Activated CD4-positive, alpha-beta T cell treated with anti-CD3 and anti-CD28 coated beads for 1 hour (primary cell): ENCODE data around the gene SRGAP1.
"Not testable (repeated sequence)": the region's sequence is repeated elsewhere in the genome, so short reads cannot be mapped to it uniquely, and the experiment has no call there.

Experiments used
- DNase-seq: peaks from one replicate; pipeline ENCODE4 v3.0.0-alpha.2; 2020

SRGAP1 gene

DNA sequence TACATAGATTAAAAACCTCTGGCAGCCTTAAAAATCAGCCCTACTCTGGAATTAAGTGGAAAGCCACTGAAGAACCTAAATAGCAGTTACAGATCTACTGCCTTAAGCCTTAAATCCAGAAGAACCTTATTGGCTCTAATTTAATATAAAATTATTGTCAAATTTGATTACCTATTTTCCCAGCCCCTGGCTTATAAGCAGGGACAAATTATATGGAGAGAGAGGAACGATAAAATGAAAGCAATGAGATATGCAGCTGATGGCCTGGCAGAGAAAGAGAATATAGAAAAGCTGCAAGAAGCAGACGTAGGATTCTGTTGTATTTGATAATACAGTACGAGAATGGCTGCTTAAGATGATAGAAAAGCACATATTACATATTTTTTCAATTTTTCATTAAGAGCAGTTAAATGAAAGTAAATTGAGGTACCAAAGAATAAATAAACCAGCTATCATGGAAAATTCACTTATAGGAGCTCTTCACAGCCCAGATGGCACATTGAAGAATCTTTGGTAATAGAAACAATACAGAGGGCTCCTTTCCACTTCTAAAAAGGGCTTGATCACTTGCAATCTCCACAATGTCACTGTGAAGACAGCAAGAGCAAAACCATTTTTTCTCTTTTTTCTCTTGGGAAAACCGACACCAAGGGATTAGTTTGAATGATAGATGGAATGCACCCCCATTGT lies 248.2 kb downstream of the SRGAP1 start:
- no peak for DNase-seq

DNA sequence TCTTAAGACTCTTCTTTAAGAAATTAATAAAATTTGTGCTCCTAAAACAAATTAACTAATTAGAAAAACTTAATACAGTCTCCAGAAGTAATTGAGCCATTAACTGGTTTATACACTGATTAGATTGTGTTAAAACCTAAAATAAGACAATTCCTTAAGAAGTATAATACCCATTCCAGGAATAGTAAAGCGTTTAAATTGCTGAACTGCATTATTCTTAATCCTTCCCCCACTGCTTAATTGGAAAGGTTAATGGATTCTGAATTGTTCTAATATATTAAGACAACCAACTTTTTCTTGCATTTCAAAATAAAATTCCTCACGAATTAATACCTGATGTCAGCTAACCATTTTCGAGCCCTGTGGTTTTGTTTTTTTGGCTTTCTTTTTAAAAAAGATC lies 249.2 kb downstream of the SRGAP1 start:
- DNase-seq = no peak

DNA sequence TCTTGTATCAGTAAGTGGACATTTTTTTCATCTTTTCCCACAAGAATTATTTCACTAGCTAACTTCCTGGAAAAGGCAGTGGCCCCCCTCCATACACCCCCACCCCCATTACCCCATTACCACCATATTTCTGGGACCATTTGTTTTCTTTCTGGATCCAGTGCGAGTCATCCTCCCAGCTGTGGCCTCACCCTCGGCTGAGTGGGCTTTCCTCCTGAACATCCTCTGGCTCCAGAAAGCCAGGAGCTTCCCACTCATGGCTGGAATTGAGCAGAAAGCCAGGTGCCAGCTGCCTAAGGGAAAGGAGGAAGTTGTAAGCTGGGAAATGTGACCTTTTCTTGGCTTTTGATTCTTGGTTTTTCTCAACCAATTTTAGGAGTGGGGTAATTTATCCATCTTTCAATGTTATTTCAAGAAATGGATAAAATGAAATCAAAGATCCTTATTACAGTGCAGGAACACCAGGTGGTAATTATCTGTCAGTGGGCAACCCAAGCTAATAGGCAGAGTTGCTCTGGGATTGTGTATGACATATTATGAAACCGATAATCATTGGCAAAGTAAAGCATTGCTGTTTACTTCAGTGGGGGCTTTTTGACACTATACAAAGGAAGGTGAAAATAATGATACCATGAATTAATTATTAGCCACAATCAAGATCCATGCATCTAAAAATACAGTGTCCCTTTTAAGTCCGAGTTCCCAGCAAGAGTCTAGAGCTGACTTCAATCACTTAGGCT lies 253.0 kb downstream of the SRGAP1 start:
- DNase-seq = no peak

DNA sequence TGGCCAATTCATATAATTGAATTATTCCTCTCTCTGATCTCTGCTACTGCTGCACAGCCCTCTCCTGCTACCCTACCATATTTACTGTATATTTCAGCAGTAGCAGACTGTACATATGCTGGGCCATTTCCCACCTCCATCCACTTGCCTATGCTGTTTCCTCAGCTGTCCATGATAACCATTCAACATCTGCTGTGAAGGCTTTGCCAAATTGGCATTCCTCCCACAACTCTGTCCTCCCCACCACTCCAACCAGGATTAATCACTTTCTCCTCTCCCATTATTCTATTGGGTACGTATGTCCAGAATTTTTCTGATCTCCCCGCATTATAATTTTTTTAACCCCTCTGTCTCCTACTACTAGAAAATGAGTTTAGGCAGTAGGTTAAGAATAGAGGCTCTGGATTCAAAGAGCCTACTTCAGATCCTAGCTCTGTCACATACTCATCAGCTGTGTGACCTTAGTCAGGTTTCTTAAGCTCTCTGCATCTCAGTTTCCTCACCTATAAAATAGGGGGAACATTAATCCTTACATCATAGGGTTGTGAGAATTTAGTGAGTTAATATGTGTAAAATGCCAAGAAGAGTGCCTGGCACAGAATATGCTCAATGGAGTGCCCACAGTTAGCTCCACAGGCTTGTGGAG lies 254.3 kb downstream of the SRGAP1 start:
- no peak for DNase-seq

DNA sequence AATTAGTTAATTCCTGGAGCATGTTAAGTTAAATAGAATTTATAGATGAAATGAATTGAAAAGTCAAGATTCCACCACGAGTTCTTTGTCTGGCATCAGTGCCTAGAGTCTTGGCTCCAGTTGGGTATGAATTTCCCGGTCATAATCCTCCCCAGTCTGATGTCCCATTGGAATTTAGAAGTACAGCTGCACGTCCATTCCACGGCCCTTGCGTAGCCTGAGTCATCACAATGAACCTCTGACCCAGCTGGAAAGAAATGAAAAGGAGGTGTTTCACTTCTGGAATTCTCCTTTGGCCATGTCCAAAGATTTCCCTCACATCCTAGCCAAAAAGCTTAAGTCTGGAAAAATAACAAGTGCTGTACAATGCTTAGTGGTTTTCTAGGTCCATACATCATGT lies 254.9 kb downstream of the SRGAP1 start:
- no peak for DNase-seq

DNA sequence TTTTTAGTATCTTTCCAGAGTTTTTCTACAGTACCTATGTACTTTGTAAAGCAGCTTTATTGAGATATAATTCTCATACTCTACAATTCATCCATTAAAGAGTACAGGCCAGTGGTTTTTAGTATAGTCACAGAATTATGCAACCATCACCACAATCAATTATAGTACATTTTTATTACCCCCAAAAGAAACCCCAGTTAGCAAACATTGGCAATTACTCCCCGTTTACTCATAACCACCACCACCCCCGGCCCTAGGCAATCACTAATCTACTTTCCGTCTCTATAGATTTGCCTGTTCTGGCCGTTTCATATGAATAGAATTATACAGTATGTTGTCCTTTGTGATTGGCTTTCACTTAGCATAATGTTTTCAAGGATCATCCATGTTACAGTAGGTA lies 257.8 kb downstream of the SRGAP1 start:
- no peak for DNase-seq

DNA sequence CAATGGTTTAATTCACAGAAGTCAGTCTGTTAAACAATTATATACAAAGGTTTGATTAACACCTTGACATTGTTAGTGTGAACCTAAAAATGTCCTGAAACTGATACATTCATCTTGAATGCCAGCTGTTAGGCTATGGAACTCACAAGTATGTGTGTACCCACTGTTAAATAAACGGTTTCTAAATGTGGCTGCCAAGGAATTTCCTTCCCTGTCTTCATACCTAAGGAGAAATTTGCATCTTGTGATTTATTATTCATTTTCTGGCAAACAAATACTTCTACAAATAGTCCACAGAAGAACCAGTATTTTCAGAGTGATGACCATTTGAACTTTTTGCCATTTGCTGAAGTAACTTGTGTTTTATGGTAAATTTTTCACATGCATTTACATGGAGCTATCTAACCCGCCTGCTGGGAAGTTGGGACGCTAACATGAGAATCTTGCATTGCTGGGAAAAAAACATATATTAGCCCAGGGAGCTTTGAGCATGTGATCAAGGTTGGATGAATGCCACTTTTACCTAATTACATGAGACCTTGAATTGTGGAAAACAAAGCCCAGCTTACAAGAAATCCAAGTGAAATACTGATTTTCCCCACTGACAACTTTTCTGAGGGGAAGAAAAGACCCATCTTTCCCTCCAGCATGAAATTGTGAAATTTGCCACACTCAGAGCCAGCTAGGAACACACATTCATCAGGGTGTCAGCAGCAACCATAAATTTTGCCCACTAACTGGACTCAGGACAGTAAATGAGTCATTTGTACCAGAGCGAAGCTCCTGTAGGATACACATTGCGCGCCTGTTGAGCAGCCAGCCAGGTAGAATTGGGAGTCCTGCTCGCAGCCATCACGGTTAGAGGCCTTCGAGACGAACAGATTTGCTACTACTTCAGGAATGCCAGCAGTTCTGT lies 259.6 kb downstream of the SRGAP1 start:
- DNase-seq = no peak

DNA sequence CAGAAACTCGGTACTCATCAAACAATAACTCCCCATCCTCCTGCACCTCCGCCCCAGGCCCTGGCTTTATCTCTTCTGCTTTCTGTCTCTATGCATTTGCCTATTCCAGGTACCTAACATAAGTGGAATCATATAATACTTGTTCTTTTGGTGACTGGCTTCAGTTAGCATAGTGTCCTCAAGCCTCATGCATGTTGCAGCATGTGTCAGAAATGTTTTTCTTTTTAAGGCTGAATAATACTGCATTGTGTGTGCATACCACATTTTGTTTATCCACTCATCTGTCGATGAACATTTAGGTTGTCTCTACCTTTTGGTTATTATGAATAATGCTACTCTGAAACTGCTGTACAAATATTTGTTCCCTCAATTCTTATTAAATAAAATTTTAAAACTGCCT lies 260.5 kb downstream of the SRGAP1 start:
- DNase-seq = no peak

DNA sequence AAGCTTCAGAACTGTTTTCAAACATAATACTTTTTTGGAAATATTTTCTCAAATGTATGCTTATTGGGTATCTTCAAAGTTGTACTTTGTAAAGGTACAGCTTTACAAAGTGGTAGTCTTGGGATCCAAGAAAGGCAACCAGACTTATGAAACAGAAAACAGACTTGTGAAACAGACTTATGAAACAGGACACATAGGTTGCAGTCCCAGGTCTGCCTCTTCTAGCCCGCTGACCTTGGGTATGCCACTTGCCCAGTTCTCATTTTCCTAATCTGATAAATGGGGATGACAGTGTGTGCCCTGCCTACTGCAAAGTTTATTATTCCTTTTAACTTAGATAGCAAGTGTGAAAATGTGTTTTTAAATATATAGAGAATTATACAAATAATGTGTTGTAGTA lies 263.3 kb downstream of the SRGAP1 start:
- no peak for DNase-seq

DNA sequence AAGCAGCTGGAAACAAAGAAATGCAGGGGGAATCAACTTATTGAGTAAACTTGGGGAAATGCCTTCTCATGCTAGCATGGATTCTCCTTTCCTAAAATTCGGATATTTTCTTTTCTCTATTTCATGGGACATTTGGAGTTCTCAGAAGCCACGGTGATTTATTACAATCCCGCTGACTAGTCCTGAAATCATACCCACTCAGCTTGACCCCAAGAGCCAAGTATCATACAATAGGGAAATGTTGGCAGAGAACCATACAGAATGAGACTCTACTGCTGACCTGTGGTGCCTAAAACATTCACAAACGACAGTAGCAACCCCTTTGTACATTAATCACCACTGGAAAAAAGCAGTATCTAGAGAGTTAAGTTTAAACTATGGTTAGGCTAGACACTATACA lies 265.2 kb downstream of the SRGAP1 start:
- DNase-seq = no peak

DNA sequence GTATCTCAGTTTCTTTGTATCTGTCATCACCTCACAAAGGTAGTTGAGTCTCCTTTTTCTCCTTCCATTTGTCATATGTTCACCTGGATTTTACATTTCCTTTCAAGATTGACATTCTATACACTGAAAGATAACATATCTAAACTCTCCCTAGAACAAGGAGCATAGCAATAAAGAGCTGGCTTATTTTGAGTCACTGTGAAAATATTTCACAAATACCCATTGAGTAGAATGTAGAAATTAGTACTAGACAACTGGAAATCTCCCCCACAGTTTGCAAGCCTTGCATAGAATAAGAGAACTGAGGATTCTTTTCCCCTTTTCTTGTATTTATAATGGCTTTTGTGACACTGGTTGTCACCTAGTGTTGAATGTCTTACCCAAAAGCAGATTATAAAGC lies 266.4 kb downstream of the SRGAP1 start:
- DNase-seq = no peak

DNA sequence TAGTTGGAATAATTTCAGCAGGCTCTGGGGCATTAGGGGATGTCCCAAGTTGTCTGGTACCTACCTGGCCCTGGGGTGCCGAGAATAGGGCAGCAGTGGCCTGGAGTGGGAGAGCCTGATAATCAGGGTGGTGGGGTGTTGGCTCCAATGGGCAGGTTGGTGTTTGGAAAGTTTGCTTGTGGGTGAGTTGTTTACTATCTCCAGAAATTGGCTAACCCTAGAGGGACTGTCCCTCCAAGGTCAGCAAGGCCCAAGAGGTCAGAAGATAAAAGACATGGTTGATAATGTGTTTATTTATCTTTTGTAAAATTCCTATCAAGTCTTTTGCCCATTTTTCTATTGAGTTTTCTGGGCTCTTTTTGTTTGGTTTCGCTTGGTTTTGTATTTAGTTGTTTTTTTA lies 272.5 kb downstream of the SRGAP1 start:
- DNase-seq = no peak

DNA sequence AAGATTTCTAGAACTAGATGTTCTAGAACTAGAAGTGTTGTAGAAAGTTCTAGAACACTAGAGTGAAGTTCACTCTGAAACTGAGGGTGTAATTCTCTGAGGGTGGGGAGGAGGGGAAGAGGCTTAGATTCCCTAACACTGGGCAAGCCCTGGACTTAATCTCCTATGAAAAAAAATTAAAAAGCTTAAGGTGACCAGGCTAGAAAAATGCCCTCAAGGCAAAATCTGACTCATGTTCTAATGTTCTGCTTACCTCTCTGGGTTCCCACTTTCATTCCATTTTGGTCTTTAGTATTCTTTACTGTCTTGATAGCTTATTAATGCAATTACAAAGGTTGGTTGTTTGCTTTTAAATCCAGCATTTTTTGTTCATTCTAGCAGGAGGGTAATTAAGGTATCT lies 276.1 kb downstream of the SRGAP1 start:
- DNase-seq = no peak

DNA sequence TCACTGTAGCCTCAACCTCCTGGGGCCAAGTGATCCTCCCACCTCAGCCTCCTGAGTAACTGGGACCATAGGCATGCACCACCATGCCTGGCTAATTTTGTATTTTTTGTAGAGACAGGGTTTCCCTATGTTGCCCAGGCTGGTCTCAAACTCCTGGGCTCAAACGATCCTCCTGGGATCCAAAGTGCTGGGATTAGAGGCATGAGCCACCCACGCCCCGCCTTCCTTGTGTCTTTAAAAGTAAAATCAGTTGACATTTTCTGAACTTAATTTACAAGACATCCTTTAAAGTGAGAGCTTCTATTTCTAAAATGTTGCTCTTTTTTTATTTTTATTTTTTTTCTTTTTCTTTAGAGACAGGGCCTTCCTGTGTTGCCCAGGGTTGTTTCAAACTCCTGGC lies 276.6 kb downstream of the SRGAP1 start:
- not testable (repeated sequence) for DNase-seq

DNA sequence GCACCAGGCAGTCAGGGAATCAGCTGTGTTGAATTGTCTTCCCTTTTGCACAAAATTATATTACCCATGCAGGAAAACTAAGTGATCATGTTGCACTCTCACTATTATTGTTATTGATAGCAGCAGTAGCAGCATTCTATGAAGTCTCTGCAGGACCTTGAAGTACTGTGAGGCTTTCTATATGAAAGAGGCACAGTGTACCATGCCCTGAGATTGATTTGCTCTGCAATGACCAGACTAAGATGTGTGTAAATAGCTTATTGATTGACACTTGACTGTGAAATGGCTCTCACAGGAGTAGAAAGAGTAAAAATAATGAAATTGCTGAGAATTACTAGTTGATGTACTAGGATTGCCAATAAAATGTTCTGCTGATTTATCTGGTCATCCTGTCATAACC lies 277.7 kb downstream of the SRGAP1 start:
- DNase-seq = no peak

DNA sequence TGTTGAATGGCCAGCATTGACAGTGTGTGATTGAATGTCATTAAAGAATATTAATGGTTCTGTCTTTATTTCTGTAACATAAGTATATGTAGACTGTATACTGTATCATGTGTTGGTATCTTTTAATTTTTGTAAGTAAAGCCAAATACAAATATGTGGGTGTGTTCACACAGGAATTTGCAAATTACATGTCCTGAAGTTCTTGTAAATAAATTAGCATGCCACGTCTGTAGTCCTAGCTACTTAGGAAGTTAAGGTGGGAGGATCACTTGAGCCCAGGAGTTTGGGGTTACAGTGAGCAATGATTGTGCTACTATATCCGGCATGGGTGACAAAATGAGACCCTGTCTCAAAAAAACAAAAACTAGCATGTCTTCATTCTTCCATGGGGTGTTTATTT lies 278.5 kb downstream of the SRGAP1 start:
- no peak for DNase-seq

DNA sequence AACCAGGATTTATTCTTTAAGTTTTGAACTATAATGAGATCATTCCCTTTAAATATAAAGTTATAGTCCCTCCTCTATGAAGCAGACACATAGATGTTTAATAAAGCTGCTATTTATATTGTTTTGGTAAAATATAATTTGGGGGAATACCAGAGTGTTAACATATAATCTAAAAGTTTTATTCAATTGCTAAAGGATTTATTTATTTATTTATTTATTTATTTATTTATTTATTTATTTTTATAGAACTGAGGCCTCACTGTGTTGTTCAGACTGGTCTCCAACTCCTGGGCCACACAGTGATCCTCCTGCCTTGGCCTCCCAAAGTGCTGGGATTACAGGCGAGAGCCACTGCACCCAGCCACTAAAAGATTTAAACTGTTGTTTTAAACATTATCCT lies 278.9 kb downstream of the SRGAP1 start:
- DNase-seq = no peak

DNA sequence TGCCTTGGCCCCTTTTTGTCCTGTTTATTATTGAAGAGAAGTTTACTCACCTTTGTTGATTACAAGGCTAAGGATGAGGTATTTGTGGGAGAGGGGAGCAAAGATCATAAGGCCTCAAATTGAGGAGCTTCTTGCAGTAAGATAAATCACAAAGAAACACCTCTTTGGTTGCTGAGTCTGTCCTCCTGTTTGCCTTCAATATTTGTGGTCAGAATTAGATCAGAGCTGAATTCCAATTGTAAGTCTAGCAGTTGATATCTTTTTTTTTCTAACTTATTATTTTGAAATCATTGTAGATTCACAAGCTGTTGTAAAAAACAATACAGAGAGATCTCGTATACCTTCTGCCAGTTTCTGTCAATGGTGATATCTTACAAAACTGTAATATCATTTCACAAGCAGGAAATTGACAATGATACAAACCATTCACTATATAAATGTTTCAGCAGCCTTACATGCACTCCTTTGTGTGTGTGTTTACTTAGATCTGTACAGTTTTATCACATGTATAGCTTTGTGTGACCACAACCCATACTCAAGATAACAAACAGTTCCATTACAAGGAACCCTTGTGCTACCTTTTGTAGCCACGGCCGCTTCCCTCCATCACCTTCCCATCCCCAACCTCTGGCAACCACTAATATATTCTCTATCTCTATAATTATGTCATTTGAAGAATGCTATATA lies 280.2 kb downstream of the SRGAP1 start:
- DNase-seq = no peak

DNA sequence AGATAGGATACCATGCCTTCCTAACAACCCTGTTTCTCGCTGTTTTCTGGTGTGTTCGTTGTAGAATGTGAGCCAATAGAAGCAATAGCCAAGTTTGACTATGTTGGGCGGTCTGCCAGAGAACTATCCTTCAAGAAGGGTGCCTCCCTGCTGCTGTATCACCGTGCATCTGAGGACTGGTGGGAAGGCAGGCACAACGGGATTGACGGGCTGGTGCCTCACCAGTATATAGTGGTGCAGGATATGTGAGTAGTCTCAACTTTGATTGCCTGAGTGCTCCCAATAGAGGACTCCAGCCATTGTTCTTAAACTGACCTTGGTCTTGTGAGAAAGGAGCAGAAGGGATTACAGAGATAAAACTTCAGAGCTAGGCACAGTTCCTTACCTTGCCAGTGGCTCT lies 281.4 kb downstream of the SRGAP1 start:
- DNase-seq = no peak

DNA sequence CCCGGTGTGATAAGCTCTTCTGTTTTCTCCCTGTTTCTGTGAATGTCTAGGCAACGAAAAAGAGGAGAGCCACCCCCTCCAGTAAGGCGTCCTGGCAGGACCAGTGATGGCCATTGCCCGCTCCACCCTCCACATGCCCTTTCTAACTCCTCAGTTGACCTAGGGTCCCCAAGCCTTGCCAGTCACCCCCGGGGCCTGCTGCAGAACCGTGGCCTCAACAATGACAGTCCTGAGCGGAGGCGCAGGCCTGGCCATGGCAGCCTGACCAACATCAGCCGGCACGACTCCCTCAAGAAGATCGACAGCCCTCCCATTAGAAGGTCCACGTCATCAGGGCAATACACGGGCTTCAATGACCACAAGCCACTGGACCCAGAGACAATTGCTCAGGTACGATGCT lies 283.3 kb downstream of the SRGAP1 start:
- DNase-seq = no peak

DNA sequence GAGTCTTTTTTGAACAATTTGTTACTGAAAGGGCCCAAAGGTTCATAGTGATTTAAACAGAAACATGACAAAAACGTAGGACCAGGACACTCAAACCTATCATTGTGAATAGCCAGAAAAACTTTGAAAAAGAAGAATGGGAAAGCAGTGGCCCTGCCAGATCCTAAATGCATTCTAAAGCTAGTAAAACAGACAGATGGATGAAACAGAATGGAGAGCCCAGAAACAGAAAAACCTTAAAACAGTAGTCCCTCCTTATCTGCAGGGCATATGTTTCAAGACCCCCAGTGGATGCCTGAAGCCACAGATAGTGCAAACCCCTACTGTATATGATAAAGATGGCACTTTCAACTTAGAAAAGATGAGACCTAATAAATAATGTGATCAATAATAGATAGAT lies 283.9 kb downstream of the SRGAP1 start:
- no peak for DNase-seq

DNA sequence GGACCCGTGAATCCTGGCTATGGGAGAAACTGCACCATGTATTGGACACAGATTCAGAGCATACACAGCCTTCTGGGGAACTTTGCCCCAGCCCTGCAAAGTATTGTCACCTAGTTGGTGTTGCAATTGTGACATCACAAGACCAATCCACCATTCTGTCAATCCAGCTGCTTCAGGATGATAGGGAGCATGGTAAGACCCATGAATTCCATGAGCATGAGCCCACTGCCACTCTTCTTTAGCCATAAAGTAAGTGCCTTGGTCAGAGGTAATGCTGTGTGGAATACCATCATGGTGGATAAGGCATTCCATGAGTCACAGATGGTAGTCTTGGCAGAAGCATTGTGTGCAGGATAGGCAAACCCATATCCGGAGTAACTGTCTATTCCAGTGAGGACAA lies 286.0 kb downstream of the SRGAP1 start:
- DNase-seq = not testable (repeated sequence)

DNA sequence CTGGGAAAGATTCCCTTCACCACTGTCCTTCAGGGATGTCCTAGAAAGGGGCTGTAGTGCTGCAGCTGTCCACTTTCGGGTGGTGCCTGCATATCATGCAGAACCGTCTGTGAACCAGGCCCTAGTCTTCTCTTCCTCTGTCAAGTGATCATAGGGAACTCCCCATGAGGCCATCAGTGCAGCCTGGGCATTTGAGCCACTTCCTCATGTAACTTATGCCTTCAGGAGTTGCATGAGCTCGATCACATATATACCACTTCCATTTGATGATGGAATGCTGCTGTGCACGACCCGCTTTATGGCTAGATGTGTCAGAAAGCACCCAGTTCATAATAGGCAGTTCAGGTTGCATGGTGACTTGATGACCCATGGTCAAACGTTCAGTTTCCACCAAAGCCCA lies 287.0 kb downstream of the SRGAP1 start:
- not testable (repeated sequence) for DNase-seq
